ENCODE data around the gene TSPYL1.

The TSPYL1 gene

DNA sequence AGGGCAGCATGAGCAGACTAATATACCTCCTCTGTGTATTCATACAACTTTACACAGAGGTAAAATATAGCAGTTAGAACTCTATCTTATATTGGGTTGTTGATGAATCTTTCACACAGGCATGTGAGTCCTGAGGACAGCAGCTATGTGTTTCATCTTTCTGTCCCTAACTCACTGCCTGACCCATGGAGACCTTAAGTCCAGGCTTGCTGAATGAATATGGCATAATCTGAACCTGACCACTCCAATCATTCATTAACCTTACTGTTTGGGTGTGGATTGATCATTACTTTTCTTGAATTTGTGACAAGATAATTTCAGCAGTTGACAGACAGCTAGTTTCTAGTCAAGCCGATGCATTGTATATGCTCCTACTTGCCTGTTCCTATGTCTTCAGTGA lies 27.3 kb upstream of the TSPYL1 start (continued):
- TF ChIP-seq ZNF391 (tag by site-specific recombination; IDR thresholded peaks at IDR 0.05; ENCODE audit: borderline replicate concordance, low read depth) (no peak), ZBTB17 (tag by site-specific recombination; IDR thresholded peaks at IDR 0.05) (no peak), ZNF24 (tag by site-specific recombination; IDR thresholded peaks at IDR 0.05) (no peak)
- TF ChIP-seq, protein P1, sequence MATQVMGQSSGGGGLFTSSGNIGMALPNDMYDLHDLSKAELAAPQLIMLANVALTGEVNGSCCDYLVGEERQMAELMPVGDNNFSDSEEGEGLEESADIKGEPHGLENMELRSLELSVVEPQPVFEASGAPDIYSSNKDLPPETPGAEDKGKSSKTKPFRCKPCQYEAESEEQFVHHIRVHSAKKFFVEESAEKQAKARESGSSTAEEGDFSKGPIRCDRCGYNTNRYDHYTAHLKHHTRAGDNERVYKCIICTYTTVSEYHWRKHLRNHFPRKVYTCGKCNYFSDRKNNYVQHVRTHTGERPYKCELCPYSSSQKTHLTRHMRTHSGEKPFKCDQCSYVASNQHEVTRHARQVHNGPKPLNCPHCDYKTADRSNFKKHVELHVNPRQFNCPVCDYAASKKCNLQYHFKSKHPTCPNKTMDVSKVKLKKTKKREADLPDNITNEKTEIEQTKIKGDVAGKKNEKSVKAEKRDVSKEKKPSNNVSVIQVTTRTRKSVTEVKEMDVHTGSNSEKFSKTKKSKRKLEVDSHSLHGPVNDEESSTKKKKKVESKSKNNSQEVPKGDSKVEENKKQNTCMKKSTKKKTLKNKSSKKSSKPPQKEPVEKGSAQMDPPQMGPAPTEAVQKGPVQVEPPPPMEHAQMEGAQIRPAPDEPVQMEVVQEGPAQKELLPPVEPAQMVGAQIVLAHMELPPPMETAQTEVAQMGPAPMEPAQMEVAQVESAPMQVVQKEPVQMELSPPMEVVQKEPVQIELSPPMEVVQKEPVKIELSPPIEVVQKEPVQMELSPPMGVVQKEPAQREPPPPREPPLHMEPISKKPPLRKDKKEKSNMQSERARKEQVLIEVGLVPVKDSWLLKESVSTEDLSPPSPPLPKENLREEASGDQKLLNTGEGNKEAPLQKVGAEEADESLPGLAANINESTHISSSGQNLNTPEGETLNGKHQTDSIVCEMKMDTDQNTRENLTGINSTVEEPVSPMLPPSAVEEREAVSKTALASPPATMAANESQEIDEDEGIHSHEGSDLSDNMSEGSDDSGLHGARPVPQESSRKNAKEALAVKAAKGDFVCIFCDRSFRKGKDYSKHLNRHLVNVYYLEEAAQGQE (tag by site-specific recombination; IDR thresholded peaks at IDR 0.05): no peak
- TF ChIP-seq, protein P2, sequence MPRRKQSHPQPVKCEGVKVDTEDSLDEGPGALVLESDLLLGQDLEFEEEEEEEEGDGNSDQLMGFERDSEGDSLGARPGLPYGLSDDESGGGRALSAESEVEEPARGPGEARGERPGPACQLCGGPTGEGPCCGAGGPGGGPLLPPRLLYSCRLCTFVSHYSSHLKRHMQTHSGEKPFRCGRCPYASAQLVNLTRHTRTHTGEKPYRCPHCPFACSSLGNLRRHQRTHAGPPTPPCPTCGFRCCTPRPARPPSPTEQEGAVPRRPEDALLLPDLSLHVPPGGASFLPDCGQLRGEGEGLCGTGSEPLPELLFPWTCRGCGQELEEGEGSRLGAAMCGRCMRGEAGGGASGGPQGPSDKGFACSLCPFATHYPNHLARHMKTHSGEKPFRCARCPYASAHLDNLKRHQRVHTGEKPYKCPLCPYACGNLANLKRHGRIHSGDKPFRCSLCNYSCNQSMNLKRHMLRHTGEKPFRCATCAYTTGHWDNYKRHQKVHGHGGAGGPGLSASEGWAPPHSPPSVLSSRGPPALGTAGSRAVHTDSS (tag by site-specific recombination; IDR thresholded peaks at IDR 0.05): no peak
- TF ChIP-seq, protein P3, sequence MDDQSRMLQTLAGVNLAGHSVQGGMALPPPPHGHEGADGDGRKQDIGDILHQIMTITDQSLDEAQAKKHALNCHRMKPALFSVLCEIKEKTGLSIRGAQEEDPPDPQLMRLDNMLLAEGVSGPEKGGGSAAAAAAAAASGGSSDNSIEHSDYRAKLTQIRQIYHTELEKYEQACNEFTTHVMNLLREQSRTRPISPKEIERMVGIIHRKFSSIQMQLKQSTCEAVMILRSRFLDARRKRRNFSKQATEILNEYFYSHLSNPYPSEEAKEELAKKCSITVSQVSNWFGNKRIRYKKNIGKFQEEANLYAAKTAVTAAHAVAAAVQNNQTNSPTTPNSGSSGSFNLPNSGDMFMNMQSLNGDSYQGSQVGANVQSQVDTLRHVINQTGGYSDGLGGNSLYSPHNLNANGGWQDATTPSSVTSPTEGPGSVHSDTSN (CRISPR knock-in tag; IDR thresholded peaks at IDR 0.05): no peak

DNA sequence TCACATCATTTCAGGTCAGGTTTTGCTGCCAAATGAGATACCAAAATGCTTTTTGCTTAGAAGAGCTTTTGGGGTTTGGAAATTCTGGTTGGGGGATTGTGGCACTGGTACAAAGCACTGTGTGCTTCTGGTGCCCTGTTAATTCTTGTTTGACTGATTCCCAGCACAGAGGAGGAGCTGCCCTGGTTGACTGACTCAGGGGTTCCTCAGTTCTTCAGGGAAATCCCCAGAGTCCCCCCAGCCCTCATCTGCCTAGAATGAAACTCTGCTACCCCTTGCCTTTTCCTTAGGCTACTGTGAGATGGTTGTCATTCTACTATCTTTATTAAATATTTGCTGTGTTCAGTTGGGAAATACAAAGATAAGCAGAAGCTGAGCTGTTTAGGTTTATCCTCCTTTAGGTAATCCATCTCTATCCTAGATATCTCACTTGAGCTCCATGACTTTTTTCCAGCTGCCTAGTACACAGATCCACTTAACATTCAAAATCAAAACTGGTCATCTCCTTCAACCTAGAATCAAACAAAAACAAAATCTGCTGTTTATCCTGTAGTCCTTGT lies 24.9 kb upstream of the TSPYL1 start:
- Histone ChIP-seq H3K9me3 (ENCODE audit: control insufficient read depth, insufficient read depth, low read depth, low read length) (no peaks in the 10 kb centered on the region), H3K4me3 (ENCODE audit: low read depth, low read length) (no peak overlapping the region), H3K27ac (ENCODE audit: extremely low read depth, low read depth, low read length) (no peak overlapping the region), H3K4me1 (ENCODE audit: control insufficient read depth, insufficient read depth, low read length) (no peaks in the 10 kb centered on the region), H3K36me3 (ENCODE audit: control insufficient read depth in 2 of 2, insufficient read depth in 1 of 2, low read length in 2 of 2) (no peaks in the 10 kb centered on the region)
- POLR2A ChIA-PET: no interaction called here
- no peak for TF ChIP-seq ZNF624 (tag by site-specific recombination; IDR thresholded peaks at IDR 0.05)
- no peak for TF ChIP-seq GLIS2 (tag by site-specific recombination; IDR thresholded peaks at IDR 0.05)
- TF ChIP-seq ZNF214 (tag by site-specific recombination; IDR thresholded peaks at IDR 0.05; ENCODE audit: borderline replicate concordance): no peak
- TF ChIP-seq ZBTB48 (tag by site-specific recombination; IDR thresholded peaks at IDR 0.05): no peak
- no peak for TF ChIP-seq ZNF274 (IDR thresholded peaks at IDR 0.05; ENCODE audit: low read length)
- TF ChIP-seq ZNF274 (tag by site-specific recombination; IDR thresholded peaks at IDR 0.05; ENCODE audit: borderline replicate concordance): no peak
- TF ChIP-seq ZNF558 (tag by site-specific recombination; IDR thresholded peaks at IDR 0.05): no peak
- TF ChIP-seq ZIC2 (tag by site-specific recombination; IDR thresholded peaks at IDR 0.05): no peak
- no peak for TF ChIP-seq TRIM28 (IDR thresholded peaks at IDR 0.05; ENCODE audit: borderline replicate concordance, low read length)
- TF ChIP-seq ZNF521 (tag by site-specific recombination; IDR thresholded peaks at IDR 0.05): no peak
- TF ChIP-seq GLI4 (tag by site-specific recombination; IDR thresholded peaks at IDR 0.05): no peak
- TF ChIP-seq, protein P4, sequence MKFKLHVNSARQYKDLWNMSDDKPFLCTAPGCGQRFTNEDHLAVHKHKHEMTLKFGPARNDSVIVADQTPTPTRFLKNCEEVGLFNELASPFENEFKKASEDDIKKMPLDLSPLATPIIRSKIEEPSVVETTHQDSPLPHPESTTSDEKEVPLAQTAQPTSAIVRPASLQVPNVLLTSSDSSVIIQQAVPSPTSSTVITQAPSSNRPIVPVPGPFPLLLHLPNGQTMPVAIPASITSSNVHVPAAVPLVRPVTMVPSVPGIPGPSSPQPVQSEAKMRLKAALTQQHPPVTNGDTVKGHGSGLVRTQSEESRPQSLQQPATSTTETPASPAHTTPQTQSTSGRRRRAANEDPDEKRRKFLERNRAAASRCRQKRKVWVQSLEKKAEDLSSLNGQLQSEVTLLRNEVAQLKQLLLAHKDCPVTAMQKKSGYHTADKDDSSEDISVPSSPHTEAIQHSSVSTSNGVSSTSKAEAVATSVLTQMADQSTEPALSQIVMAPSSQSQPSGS (tag by site-specific recombination; IDR thresholded peaks at IDR 0.05; ENCODE audit: low read depth): no peak
- no peak for TF ChIP-seq ZNF341 (tag by site-specific recombination; IDR thresholded peaks at IDR 0.05; ENCODE audit: low read depth)
- TF ChIP-seq ZNF707 (tag by site-specific recombination; IDR thresholded peaks at IDR 0.05): no peak
- TF ChIP-seq MEIS1 (CRISPR knock-in tag; IDR thresholded peaks at IDR 0.05; ENCODE audit: borderline replicate concordance): no peak
- TF ChIP-seq ZBTB8A (tag by site-specific recombination; IDR thresholded peaks at IDR 0.05): no peak
- no peak for TF ChIP-seq ZNF610 (tag by site-specific recombination; IDR thresholded peaks at IDR 0.05; ENCODE audit: borderline replicate concordance)
- no peak for TF ChIP-seq ZNF248 (tag by site-specific recombination; IDR thresholded peaks at IDR 0.05)
- CTCF ChIA-PET: interaction anchor here (0.6 to 2.1 kb wide), 3 partner anchors 14 to 1175 kb away, joined by 4 to 11 read pairs (median 5); no protein-coding TSS in a partner anchor

Measured in HEK293 (cell line).